HUDEP-2 (cell line): ENCODE data around the gene GCA.

Experiments
- DNase-seq, 76 experiments: peaks; one replicate each; lab custom pipeline; 2025; ENCODE audit not compliant: unreplicated experiment in 76 of 76; lab: John Stamatoyannopoulos, UW

Gene GCA

DNA sequence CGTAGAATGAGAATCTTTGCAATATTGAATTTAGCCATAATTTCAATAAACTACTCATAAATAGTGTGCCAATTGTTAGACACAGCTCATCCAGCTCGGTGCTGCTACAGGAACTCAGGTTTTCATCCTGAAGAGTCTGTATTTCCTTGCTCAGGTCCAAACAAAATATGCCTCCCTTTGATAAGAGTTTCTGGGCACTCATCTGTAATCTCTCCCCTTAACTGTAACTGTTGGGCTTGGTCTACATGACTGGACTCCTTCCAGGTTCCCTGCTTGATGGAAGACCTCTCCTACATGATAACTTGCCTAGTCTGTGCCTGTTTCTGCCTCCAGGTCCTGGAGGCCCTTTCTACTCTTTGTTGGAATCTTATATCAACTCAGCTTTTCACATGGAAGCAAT lies 57.9 kb downstream of the GCA start:
- DNase-seq: peak in 41 of 76 experiments; percentile 1 to 80 (median 27)

DNA sequence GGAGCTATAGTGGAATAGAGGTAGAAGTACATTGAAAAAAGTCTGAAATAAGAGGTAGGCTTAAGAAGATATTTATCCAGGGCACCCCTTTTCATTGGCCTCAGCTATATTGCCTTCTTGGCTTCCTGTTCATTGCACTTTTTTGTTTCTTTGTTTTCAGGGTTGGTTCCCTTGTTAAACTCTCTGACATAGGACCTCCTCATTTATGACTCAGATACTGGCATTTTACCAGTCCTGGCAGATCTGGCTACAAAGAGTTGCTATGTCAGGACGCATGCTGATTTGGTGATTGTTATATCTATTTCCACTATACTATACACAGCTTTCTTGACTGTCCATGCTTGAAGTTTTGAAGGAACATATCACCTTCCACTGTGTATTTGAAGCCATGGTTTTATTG lies 60.0 kb downstream of the GCA start:
- DNase-seq: peak in 48 of 76 experiments; percentile 0 to 84 (median 44)
